NCI-H2081 (cell line): ENCODE results near the gene CAST.

ENCODE experiments used
- DNase-seq, 2 experiments: peaks; one replicate each; lab custom pipeline; 2025; lab: John Stamatoyannopoulos, UW

The CAST gene

DNA sequence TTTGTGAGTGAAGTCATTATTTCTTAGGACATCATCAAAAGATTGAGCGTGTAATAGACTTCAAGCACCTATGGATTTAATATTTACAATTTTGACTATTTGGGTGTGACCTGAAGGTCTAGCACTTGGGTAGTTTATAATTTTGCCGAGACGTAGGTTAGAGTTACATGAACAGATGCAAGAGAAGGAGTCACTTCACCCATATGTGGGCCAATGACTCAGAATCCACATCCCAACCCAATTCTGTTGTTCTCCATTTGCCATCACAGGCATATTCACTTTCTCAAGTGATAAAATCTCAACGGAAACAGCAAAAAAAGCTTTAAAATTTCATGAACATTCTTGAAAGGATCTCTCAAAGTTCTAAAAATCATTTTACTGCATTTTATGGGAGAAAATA is 157.6 kb downstream of the CAST start:
- no peak for DNase-seq

- DNase-seq: no peak
Observed at GRCh38 chr5:96821260-96821916, 159.2 kb downstream of the CAST start.

DNA sequence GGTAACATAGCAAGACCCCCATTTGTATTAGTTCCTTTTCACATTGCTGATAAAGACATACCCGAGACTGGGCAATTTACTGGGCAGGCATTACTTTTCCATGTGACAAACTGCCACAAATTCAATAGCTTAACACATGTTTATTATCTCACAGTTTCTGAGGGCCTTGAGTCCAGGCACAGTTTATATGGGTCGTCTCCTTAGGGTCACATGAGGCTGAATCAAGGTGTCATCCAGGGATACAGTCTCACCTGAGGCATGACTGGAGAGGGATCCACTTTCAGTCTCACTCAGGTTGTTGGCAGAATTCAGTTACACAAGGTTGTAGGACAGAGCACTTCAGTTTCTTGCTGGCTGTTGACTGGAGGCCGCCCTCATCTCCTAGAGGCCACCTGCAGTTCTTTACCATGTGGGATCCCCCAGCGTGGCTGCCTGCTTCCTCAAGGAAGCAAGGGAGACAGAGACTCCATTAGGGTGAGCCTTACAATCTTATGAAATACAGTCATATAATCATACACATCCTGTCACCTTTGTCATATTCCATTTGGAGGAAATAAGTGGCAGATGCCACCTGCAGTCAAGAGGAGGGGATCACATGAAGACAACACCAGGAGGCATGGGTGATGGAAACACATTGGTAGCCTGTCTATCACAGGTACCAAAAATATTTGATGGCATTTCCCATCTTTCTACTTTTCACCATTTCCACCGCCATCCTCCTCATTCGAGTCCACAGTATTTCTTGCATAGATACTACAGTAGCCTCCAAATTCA is 160.7 kb downstream of the CAST start:
- no peak for DNase-seq

DNA sequence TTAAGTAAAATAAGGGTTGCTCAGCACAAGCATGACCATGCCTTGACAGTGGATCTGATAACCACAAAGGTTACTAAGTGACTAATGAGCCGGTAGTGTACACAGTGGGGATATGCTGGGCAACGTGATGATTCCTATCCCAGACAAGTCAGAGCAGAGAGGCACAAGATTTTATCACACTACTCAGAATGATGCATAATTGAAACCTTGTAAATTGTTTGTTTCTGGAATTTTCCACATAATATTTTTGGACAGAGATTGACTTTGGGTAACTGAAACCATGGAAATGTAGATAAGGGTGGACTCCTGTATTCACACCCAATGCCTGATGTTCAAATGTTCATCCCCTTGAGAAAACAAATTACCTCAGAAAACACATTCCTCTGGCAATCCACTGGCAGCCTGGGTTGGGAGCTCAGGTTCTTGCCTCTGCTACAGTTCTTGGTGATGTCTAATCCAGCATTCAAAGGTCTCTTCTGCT is 161.8 kb downstream of the CAST start:
- DNase-seq: no peak
